HG03521 (cell line): ENCODE results near the gene TSPOAP1.
A peak's percentile ranks its signal among the peaks of the same experiment; 100 is the strongest.
"Not testable (repeated sequence)": the region's sequence is repeated elsewhere in the genome, so short reads cannot be mapped to it uniquely, and the experiment has no call there.

Source experiments
- ATAC-seq: cut with Tn5 transposase; IDR thresholded peaks from one replicate; pipeline ENCODE4 v1.9.1; 2021; ENCODE audit warnings: mild to moderate bottlenecking, moderate library complexity; ENCODE audit not compliant: unreplicated experiment

TSPOAP1 gene

GRCh38 chr17:58341136-58341860 lies 12.7 kb upstream of the TSPOAP1 start:
- not testable (repeated sequence) for ATAC-seq

GRCh38 chr17:58340405-58340876 lies 11.8 kb upstream of the TSPOAP1 start:
- no peak for ATAC-seq

- no peak for ATAC-seq
These were observed 11.3 kb upstream of the TSPOAP1 start for GRCh38 chr17:58339755-58340404.

- ATAC-seq, result no peak
These were observed 10.5 kb upstream of the TSPOAP1 start for GRCh38 chr17:58338841-58339754.

- no peak for ATAC-seq
These were observed 9.9 kb upstream of the TSPOAP1 start for GRCh38 chr17:58338454-58338840.

- peak; percentile 53 for ATAC-seq
These were observed 9.2 kb upstream of the TSPOAP1 start for GRCh38 chr17:58337600-58338453.

- ATAC-seq, result no peak
These were observed 8.6 kb upstream of the TSPOAP1 start for GRCh38 chr17:58337210-58337599.

GRCh38 chr17:58336456-58337209 lies 8.0 kb upstream of the TSPOAP1 start:
- ATAC-seq, result no peak

- no peak for ATAC-seq
These were observed 7.3 kb upstream of the TSPOAP1 start for GRCh38 chr17:58335779-58336455.

- ATAC-seq, result no peak
These were observed 6.6 kb upstream of the TSPOAP1 start for GRCh38 chr17:58335061-58335731.

GRCh38 chr17:58334661-58335060 lies 6.1 kb upstream of the TSPOAP1 start:
- ATAC-seq, result no peak

- no peak for ATAC-seq
These were observed 5.7 kb upstream of the TSPOAP1 start for GRCh38 chr17:58334256-58334655.

- no peak for ATAC-seq
These were observed 5.2 kb upstream of the TSPOAP1 start for GRCh38 chr17:58333736-58334207.

- ATAC-seq, result no peak
These were observed 4.5 kb upstream of the TSPOAP1 start for GRCh38 chr17:58332778-58333735.

- no peak for ATAC-seq
These were observed 3.5 kb upstream of the TSPOAP1 start for GRCh38 chr17:58331815-58332777.
